Activated CD4-positive, alpha-beta T cell treated with anti-CD3 and anti-CD28 coated beads for 4 hours (primary cell): ENCODE results near the gene TP53TG5.
A peak's percentile ranks its signal among the peaks of the same experiment; 100 is the strongest.

Source experiments
- DNase-seq, 2 donors: peaks; one replicate each; pipeline ENCODE4 v3.0.0-alpha.2; 2020

Gene TP53TG5

DNA sequence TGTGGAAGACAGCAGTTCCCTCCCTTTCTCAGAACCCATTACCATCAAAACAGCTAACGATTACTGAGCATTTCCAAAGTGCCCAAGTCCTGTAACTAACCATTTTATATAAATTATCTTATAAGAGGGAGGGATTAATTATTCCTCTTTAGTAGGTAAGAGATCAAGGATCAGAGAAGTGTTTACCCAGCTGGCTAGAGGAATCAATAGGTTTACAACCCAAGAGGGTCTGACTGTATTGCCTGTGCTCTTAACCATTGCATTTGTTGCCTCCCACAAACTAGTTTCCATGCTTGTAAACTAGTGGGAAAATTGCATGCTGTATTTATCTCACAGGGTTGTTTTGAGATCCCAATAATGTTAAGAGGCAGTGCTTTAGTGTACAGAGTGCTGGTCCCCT is 26.3 kb upstream of the TP53TG5 start:
- no peak for DNase-seq

DNA sequence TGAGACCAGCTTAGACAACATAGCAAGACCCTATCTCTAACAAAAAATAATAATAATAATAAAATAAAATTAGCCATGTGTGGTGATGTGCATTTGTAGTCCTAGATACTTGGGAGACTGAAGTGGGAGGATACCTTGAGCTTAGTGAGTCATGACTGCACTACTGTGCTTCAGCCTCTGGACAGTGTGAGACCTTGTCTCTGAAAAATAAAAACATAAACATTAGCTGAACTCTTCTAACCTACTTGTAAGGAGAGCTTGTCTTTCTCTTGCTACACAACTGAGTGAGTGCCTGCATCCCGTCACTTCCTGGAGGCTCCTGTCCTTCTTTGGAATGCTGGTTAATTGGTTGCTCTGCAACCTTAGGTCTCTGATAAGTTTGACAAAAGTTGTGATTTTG is 24.8 kb upstream of the TP53TG5 start:
- no peak for DNase-seq

DNA sequence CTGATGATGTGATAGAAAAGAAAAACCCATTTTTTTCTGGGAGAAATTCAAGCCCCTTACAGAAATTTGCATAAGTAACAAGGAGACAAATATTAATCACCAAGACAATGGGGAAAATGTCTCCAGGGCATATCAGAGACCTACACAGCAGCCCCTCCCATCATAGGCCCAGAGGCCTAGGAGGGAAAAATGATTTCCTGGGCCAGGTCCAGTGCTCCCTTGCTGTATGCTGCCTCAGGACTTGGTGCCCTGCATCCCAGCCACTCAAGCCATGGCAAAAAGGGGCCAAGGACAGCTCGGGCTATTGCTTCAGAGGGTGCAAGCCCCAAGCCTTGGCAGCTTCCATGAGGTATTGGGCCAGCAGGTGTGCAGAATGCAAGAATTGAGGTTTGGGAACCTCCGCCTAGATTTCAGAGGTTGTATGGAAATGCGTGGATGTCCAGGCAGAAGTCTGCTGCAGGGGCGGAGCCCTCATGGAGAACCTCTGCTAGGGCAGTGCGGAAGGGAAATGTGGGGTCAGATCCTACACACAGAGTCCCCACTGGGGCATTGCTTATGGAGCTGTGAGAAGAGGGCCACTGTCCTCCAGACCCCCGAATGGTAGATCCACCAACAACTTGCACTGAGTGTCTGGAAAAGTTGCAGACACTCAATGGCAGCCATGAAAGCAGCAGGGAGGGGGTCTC is 22.4 kb upstream of the TP53TG5 start:
- no peak for DNase-seq

DNA sequence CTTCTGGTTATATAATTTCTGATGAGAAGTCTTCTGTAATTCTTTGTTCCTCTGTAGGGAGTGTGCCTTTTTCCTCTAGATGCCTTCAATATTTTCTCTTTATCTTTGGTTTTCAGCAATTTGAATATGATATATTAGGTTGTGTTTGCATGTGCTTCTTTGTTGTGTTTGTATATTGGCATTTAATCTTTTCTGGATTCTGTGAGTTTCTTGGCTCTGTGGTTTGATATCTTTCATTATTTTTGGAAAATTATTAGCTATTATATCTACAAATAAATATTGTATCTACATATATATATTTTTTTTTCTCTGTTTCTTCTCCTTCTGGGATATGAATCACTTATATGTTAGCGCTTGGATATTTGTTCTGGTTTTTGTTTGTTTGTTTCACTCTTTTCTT is 20.9 kb upstream of the TP53TG5 start:
- no peak for DNase-seq

DNA sequence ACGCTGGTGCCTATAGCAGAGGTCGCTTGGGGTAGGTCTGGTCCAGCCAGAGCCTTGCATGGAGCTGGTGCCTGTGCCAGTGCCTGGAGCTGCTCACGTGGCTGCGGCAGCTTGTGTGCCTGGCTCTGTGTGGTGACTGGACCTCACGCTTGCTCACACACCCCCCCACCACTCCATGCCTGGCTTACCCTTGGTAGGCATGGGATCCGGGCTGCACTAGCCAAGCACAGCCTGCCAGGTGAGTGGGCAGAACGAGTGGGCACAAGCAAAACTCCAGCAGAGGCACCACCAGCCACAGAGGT is 16.9 kb upstream of the TP53TG5 start:
- no peak for DNase-seq

DNA sequence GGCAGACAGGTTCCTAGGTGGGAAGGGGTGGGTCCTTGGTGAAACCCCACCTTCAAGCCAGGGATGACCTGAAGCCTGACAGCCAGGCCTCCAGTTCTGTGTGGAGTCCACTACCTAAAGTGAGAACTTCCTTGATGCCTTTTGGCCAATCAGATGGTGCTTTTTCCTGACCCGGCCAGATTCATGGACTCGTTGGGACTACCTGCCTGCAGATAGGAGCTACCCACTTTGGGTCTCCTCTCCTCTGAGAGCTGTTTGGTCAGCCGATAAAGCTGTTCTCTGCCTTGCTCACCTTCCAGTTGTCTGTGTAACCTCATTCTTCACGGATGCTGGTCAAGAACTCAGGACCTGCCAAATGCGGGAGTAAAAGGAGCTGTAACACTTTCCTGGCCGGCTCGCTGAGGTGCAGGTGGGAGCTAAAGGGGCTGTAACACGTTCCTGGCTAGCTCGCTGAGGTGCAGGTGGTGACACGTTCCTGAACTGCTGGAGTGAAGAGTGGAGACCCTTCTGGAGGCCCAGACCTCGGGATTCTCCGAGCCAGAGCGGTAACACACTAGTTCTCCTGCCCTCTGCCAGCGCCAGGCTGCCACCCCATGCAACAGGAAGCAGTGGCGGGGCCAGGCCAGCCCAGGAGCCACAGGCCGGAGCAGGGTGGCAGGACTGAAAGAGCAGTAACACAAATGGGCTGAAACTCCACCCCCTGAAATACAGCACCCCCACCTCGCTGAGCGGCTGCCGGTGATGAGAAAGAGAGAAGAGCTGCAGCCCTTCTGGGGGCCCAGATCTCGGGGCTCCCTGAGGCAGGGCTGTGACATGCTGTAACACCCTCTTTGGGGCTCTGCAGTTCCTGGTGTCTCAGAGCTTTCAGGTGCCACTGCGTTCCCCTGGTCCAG is 16.3 kb upstream of the TP53TG5 start:
- no peak for DNase-seq

DNA sequence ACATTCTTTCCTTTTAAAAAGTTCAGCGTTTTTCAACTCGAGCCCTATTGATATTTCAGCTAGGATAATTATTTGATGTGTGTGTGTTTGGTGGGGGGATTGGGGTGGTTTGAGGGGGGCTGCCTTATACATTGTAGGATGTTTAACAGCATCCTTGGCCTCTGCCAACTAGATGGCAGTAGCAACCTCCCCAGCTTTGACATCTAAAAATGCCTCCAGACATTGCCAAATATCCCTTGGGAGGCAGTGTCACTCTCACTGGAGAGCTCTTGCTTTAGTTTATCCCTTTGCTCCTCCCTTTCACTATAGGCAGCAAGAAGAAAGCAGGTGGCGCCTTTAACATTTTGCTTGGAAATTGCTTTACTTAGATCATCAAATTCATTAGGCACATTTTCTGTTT is 14.6 kb upstream of the TP53TG5 start:
- DNase-seq: no peak

DNA sequence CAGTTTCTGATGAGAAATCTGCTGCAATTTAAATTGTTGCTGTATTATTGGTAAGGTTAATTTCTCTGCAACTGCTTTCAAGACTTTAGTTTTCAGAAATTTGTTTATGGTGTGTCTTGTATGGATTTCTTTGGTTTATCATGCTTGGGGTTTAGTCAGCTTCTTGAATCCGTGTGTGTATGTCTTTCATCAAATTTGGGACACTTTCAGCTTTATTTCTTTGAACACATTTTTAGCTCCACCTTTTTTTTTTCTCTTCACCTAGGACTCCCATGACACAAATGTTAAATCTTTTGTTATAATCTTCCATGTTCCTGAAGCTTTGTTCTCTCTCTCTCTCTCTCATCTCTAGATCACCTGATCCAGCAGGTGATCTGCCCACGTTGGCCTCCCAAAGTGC is 13.4 kb upstream of the TP53TG5 start:
- no peak for DNase-seq

DNA sequence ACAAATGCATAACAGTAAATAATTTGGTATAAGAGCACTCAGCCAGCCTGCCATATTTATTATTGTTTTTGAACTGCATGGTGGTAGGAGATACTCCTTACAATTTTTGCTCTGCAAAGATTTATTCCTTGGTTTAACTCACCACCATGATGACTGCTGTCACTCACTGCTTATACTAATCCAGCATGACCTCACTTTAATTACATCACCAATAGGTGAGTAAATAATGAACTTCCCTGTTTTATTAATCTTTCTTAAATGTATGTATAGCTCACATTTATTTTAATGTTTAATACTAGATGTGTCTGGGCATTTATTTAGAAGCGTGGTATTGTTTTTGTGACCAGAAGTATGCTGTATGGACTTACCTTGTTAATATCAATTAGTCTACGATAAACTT is 12.8 kb upstream of the TP53TG5 start:
- no peak for DNase-seq

DNA sequence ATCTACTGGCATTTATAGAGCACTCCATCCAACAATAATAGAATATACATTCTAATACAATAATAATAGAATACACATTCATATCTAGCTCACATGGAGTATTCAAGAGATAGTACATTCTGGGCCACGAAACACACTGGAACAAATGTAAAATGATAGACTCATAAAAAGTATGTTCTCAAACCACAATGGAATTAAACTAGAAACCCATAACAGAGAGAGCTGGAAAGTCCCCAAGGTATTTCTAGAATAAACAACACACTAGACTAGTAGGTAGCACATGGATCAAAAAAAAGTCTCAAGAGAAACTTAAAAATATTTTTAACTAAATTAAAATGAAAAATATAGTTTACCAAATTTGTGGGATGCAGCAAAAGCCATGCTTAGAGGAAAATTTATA is 9.1 kb upstream of the TP53TG5 start:
- DNase-seq: no peak

DNA sequence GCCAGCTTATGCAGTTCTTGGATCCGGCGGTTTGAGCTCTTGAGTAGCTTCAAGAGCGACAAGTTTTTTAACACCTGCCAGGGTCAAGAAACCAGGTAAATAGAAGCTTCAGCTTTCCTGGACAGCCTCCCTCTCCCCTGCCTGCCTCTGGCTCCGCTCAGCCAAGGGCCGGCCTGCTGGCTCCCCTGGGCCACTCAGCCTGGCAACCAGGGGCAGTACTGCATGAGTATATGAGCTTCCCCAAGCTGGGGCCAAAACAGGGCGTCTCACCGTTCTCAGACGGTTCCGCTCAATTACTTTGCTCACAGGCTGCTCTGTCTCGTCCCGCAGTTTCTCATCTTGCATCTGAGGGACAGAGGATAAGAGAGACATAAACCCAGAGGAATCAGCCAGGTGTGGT is 856 bp downstream of the TP53TG5 start:
- no peak for DNase-seq

DNA sequence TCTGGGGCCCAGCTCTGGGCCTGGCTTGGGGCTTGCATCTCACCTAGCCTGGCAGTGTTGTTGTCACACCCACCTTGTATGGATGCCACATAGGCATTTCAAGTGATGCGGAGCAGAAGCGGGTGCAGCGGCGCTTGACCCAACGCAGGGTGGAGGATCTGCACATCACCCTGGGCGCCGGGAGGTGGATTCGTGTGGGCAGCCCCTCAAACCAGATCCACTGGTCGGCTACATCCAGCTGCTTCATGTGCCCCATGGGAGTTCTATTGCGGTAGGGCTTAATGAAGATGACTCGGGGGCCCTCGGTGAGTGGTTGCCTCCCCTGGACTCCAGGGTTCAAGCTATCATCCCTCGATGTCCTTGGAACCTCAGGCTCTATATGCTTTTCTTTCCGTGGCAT is 3.2 kb downstream of the TP53TG5 start:
- no peak for DNase-seq

DNA sequence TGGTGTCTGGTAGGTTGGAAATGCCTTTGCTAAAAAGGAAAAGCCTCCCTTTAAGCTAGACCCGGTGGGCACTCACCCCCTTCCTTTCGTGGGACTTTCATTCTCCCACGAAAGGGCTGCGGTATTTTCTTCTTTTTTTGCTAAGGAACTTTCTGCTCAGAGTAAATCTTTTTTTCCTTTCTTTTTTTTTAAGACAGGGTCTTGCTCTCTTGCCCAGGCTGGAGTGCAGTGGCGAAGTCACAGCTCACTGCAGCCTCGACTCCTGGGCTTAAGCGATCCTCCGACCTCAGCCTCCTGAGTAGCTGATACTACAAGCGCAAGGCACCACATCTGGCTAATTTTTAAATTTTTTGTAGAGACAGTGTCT is 4.0 kb downstream of the TP53TG5 start:
- no peak for DNase-seq

DNA sequence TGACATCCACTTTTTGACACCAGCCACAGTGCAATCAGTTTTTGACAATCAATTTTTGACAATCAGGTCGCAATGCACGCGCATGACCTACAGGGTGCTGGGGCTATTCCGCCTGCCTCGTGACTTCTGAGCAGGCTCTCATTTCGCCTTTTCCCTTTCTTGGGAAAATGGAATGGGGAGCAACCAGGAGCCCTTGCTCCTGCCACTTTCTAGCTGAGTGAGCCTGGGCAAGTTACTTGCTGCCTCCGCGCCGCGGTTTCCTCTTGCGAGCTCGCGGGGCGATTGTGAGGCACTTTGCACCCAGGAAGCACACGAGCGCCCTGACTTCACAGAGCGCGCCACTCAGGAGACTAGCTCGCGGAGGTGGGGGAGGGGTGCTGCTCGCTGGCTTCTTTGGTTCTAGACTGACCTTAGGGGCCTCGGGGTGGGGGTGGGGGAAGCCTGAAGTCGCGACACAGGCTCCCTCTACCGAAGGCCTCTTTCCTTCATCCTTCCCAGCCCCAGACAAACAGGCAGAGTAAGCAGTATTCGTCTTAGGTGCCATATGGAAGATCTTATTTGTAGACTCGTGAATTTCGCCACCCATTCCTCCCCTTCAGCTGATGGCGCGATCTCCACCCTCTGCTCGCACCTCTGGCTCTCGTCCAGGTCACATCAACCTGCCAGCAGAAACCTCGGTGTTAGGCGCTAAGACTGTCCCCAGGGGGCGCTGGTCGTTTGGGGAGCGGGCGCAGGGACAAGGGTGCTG is 4.6 kb downstream of the TP53TG5 start:
- peak; percentile 89 to 95 for DNase-seq

DNA sequence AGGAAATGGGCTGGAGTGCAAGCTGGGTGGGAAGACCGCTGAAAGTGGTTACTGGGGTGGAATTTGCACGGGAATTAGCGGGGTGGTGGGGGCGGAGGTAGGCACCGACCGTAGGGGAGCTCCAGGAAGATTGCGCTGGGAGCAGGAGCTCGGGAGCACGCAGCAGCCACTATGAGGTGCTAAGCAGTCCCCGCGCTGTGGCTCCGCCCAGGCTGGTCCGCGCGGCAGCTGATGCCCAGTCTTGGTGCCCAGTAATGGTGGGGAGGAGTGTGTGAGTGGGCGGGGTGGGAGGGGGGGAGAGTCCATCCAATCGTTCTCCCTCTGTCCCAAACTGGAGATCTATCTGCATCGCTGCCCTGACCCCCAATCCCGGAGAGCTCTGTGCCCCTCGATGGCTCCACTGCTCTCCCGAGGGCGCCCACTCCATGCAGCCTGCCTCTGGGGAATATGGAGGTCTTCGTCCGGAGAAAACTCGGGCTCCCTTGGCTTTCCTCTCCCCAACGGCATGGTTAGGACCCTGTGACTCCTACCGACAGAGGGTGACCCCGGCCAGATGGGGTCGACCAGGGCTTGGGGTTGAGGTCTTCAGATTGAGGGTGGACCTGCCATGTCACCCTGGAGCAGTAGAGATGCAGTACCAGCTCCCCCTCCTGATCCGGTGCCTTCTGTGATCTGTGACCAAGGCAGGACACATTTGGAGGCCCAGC is 5.3 kb downstream of the TP53TG5 start:
- DNase-seq: no peak

DNA sequence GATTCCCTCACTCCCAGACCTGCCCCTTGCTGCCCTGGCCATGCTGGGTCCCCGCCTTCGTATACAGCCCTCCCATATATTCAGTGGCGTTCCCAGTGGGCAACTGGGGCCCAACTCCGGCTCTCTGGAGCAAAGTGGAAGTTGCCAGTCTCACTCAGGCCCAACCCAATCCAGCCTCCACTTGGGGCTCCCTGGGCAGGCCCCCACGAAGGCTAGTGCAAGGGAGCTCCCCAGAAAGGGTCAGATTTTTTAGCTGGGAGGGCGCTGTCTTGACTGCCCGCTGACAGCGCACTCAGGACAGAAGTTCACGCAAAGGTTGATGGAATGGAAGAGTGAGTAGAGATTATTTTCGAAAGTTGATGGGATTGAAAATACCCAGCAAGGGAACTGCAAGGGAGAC is 5.9 kb downstream of the TP53TG5 start:
- DNase-seq: no peak

DNA sequence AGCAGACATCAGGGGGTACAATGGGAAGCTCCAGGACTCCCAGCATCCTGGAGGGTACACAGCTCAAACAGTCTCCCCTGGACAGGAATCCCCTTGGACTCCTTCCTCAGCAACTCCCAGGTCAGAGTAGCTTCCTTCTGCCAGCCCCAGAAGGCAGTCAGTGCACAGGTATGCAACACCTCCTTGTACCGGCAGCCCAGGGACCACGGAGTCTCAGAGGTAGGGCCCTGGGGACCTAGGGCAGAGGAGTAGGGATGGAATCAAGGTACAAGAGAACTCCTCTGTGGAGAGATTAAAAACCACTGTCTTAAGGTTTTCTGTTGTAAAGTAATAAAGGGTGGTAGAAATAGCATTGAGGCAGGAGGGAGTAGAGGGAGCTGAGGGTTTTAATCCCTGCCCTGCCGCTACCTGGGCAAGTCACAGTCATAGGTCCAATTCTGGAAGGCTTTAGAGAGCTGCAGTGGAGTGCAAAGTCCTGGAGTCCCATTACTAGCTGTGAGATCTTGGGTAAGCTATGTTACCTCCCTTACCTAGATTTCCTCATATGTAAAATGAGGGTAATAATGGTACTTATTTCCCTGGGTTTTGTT is 7.5 kb downstream of the TP53TG5 start:
- no peak for DNase-seq

DNA sequence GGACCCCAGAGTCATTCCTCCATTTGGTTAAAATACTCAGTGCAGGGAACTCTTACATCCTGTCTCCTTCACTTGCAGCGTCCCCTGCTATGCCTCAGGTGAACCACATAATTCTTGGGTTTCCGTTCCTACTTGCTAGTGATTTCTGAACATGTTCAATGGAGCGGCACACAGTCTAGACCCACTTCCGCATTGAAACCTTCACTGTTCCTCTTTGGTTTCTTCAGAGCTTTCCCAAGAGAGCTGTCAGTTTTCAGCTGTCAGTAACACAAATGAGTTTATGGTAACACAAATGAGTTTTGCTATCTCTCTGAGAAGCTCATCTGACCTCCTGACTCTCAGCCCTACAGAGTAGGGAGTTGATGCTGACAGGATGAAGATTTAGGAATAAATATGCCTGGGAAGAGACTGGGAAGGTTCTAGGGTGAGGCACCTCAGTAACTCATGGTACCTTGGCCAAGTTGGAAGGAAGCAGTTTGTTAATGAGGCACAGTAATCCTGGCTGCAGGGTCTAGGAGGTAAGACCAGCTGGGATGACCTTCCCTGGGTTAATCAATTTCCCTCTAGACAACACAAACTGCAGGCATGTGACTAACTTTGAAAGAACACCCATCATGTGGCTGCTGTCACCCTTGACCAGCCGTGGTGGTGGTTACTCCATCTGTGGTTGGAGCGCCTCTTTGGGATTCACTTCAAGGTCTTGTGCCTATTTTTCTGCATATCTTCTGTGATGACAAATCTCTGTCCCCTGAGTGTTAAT is 9.7 kb downstream of the TP53TG5 start:
- peak; percentile 30 to 33 for DNase-seq

DNA sequence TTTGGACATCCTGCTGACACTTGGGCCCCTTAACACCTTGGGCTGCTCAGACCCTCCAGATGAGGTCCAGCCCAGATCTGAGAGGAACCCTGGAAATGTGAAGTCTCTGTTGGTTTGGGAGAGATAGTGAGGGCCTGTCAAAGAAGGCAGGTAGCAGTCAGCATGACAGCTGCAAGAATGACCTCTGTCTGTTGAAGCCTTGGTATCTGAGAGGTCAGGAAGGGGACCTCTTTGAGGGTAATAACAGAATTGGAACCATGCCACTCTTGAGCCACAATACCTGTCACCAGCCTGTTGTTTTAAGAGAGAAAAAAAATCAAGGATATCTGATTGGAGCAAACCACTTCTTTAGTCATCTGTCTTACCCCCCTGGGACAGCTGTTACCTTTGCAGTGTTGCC is 11.0 kb downstream of the TP53TG5 start:
- no peak for DNase-seq

DNA sequence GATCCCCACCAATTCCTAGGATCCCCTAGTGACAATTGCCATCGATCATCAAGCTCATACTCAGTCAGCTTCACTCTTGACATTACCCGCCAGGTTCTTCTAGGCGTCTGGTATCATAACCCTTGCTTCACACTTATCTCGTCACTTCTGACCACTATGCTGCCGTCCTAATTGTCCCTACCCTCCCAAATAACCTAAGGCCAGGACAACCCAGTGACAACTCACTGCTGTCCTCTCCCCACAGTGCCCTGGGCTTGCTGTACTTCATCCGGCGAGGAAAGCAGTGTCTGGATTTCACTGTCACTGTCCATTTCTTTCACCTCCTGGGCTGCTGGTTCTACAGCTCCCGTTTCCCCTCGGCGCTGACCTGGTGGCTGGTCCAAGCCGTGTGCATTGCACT is 11.5 kb downstream of the TP53TG5 start:
- no peak for DNase-seq

DNA sequence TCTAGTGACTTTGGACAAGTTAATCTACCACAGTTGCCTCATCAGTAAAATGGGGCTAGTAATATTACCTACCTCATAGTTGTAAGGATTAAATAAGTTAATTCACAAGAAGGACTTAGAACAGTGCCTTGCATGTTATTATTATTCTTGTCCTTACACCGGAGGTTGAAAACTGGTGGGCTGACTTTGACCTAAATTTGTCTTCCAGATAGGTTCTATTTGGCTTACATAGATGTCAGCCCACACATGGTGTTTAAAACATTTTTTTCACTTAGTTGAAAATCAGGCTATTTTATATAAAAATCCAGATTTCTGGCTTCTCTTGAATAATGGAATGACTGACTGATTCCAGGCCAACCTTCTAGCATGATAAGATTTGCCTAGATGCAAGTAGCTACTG is 11.9 kb downstream of the TP53TG5 start:
- no peak for DNase-seq

DNA sequence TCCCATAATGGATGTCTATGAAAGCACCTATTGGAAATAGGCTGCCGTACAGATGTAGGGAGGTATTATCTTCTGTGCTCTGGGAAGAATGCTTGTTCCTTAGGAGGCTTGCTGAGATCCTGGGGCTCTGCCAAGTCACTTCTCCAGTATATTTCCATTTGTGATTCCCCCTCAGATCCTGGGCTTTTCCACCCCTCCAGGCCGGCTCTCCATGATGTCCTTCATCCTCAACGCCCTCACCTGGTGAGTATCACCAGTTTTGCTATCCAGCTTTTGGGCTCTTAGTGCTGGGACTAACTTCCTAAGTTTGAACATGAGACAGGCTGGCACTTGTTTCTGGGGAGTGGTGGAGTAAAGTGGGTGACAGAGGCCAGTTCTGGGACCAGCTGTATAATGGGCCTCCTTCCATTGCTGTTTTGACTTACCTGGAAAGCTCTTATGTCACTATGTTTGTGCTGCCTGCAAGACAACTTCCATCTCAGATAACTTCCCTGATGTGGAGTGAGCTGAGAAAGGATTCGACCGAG is 12.6 kb downstream of the TP53TG5 start:
- no peak for DNase-seq
